GM19023 (cell line): ENCODE measurements around the gene UBA1.

Experiments used
- ATAC-seq: cut with Tn5 transposase; IDR thresholded peaks from one replicate; pipeline ENCODE4 v1.9.1; 2021; ENCODE audit warnings: mild to moderate bottlenecking, moderate library complexity; ENCODE audit not compliant: unreplicated experiment

UBA1 gene

GRCh38 chrX:47193475-47194193 lies at the start of gene UBA1:
Gene UBA1, plus strand, starts transcription at chrX:47193829. Its CDS starts 4,974 bp downstream, at chrX:47198803.
- ATAC-seq: peak; percentile 82

- ATAC-seq: peak; percentile 6
Measured at GRCh38 chrX:47143894-47144625, 49.6 kb upstream of the UBA1 start.

GRCh38 chrX:47144626-47145394 lies 48.8 kb upstream of the UBA1 start, which contains the start of the genes NDUFB11 and RBM10:
Gene NDUFB11, minus strand, starts transcription at chrX:47144702. Its CDS starts 23 bp downstream, at chrX:47144679.
Gene RBM10, plus strand, starts transcription at chrX:47145221. Its CDS starts 2,261 bp downstream, at chrX:47147482.
- ATAC-seq: peak; percentile 89

- peak; percentile 30 for ATAC-seq
Measured at GRCh38 chrX:47145395-47146120, 48.1 kb upstream of the UBA1 start.

GRCh38 chrX:47146121-47146935 lies 47.3 kb upstream of the UBA1 start:
- no peak for ATAC-seq

GRCh38 chrX:47146936-47147859 lies 46.4 kb upstream of the UBA1 start:
- ATAC-seq: no peak

GRCh38 chrX:47148946-47149345 lies 44.7 kb upstream of the UBA1 start:
- ATAC-seq: no peak

GRCh38 chrX:47151435-47151834 lies 42.2 kb upstream of the UBA1 start:
- ATAC-seq: no peak

GRCh38 chrX:47156611-47157520 lies 36.8 kb upstream of the UBA1 start:
- no peak for ATAC-seq

- no peak for ATAC-seq
Measured at GRCh38 chrX:47158131-47158530, 35.5 kb upstream of the UBA1 start.

- no peak for ATAC-seq
Measured at GRCh38 chrX:47158781-47159180, 34.8 kb upstream of the UBA1 start.

GRCh38 chrX:47160781-47161180 lies 32.8 kb upstream of the UBA1 start:
- ATAC-seq: no peak

GRCh38 chrX:47162927-47163583 lies 30.6 kb upstream of the UBA1 start:
- no peak for ATAC-seq

GRCh38 chrX:47164420-47164819 lies 29.2 kb upstream of the UBA1 start:
- ATAC-seq: no peak

- no peak for ATAC-seq
Measured at GRCh38 chrX:47166126-47166525, 27.5 kb upstream of the UBA1 start.

GRCh38 chrX:47168495-47169073 lies 25.0 kb upstream of the UBA1 start:
- ATAC-seq: no peak

- no peak for ATAC-seq
Measured at GRCh38 chrX:47169273-47169672, 24.4 kb upstream of the UBA1 start.
